ENCODE measurements around the gene BNIP3. TPM values are rescaled to one million over a fixed set of nuclear protein-coding genes. Genes with fewer than 3 reads are reported as not detected.

BNIP3 gene
- total and polyA plus RNA-seq, 2 donors (not counting 3 experiments of a cell fraction or from before 2014, with no cell fraction given), result 51.4 to 53.3 TPM

- peaks cover 3 to 22% of the 10 kb centered on the region in 2 experiments for H3K36me3 ChIP-seq (ENCODE audit: control insufficient read depth in 2 of 2, extremely low read depth in 1 of 2, insufficient read depth in 2 of 2, low read length in 2 of 2)
- no peak overlapping the region for H3K4me3 ChIP-seq (replicated peaks in 1 of 3; ENCODE audit: insufficient read depth in 1 of 3, low read depth in 1 of 3, low read length in 3 of 3)
- H3K9ac ChIP-seq (replicated peaks; ENCODE audit: extremely low read depth, insufficient read depth, low read length), result no peak overlapping the region
- DNase-seq (ENCODE audit: low read depth, low spot score) (no peak), FAIRE-seq (no peak)
- dilution Hi-C loops (cut with MboI; ENCODE audit: extremely low pct_ligation_motif_present, low sequenced_read_pairs) (no loop called here), intact Hi-C loops (cut with micrococcal nuclease) (no loop called here)
- no peaks in the 10 kb centered on the region for H3K27me3 ChIP-seq (ENCODE audit: control insufficient read depth in 2 of 2, insufficient read depth in 2 of 2, low read length in 2 of 2)
- TF ChIP-seq, protein P1, sequence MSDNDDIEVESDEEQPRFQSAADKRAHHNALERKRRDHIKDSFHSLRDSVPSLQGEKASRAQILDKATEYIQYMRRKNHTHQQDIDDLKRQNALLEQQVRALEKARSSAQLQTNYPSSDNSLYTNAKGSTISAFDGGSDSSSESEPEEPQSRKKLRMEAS (IDR thresholded peaks at IDR 0.05; ENCODE audit: insufficient read depth, insufficient read length), result no peak
- no peak for TF ChIP-seq GATA2 (IDR thresholded peaks at IDR 0.05; ENCODE audit: insufficient read depth, insufficient read length, low read depth, low read length)
- TF ChIP-seq, protein P2, sequence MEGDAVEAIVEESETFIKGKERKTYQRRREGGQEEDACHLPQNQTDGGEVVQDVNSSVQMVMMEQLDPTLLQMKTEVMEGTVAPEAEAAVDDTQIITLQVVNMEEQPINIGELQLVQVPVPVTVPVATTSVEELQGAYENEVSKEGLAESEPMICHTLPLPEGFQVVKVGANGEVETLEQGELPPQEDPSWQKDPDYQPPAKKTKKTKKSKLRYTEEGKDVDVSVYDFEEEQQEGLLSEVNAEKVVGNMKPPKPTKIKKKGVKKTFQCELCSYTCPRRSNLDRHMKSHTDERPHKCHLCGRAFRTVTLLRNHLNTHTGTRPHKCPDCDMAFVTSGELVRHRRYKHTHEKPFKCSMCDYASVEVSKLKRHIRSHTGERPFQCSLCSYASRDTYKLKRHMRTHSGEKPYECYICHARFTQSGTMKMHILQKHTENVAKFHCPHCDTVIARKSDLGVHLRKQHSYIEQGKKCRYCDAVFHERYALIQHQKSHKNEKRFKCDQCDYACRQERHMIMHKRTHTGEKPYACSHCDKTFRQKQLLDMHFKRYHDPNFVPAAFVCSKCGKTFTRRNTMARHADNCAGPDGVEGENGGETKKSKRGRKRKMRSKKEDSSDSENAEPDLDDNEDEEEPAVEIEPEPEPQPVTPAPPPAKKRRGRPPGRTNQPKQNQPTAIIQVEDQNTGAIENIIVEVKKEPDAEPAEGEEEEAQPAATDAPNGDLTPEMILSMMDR (IDR thresholded peaks at IDR 0.05; ENCODE audit: extremely low read depth in 1 of 2, insufficient read depth in 1 of 2, low read depth in 1 of 2, low read length in 2 of 2), result no peak
- H3K27ac ChIP-seq (ENCODE audit: insufficient read depth, low read depth, low read length), result no peak overlapping the region
- no peaks in the 10 kb centered on the region for H4K20me1 ChIP-seq (replicated peaks; ENCODE audit: control insufficient read depth, extremely low read depth, insufficient read depth, low read length)
- H3K4me1 ChIP-seq (ENCODE audit: control insufficient read depth, extremely low read depth, insufficient read depth, low read length), result no peaks in the 10 kb centered on the region
- H3K79me2 ChIP-seq (ENCODE audit: control insufficient read depth, insufficient read depth, low read length), result no peaks in the 10 kb centered on the region
- no peaks in the 10 kb centered on the region for H3K9me3 ChIP-seq (replicated peaks; ENCODE audit: control insufficient read depth, insufficient read depth, low read length)
- BruUV-seq (replicated peaks), result no TSS peak
- no peak overlapping the region for H2AFZ ChIP-seq (ENCODE audit: low read depth, low read length)
- H3K4me2 ChIP-seq (ENCODE audit: insufficient read depth, low read length), result no peak overlapping the region
- H3K9me1 ChIP-seq (replicated peaks; ENCODE audit: control insufficient read depth, extremely low read depth, insufficient read depth, low read length), result no peaks in the 10 kb centered on the region
- POLR2A ChIA-PET, result no interaction called here
- CTCF ChIA-PET, result no interaction called here
Observed at GRCh38 chr10:131964298-131964697, 17.4 kb downstream of the BNIP3 start.

DNA sequence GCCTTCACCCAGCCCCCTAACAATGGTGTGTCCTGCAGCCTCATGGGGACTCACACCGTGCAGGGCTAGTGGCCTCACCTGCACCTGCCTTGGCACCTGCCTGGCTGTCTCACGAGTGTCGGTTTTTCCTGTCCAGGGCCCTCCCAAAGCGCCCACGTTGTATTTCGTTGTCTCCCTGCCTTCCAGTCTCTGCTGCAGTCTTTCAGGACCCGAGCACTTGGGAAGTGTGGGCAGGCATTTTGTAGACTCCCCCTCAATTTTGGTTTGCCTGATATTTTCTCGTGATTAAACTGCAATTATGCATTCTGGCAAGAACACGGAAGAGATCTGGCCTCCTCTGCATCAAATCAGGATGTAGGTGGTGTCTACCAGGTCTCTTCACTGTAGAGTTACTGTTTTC is 17.9 kb downstream of the BNIP3 start:
- Histone ChIP-seq H3K9ac (replicated peaks; ENCODE audit: extremely low read depth, insufficient read depth, low read length) (no peak overlapping the region), H3K27ac (ENCODE audit: insufficient read depth, low read depth, low read length) (no peak overlapping the region), H3K27me3 (ENCODE audit: control insufficient read depth in 2 of 2, insufficient read depth in 2 of 2, low read length in 2 of 2) (no peaks in the 10 kb centered on the region), H4K20me1 (replicated peaks; ENCODE audit: control insufficient read depth, extremely low read depth, insufficient read depth, low read length) (no peaks in the 10 kb centered on the region), H3K4me1 (ENCODE audit: control insufficient read depth, extremely low read depth, insufficient read depth, low read length) (no peaks in the 10 kb centered on the region), H3K79me2 (ENCODE audit: control insufficient read depth, insufficient read depth, low read length) (no peaks in the 10 kb centered on the region), H3K9me1 (replicated peaks; ENCODE audit: control insufficient read depth, extremely low read depth, insufficient read depth, low read length) (no peaks in the 10 kb centered on the region), H3K4me2 (ENCODE audit: insufficient read depth, low read length) (no peak overlapping the region), H2AFZ (ENCODE audit: low read depth, low read length) (no peak overlapping the region), H3K9me3 (replicated peaks; ENCODE audit: control insufficient read depth, insufficient read depth, low read length) (no peaks in the 10 kb centered on the region), H3K36me3 (ENCODE audit: control insufficient read depth in 2 of 2, extremely low read depth in 1 of 2, insufficient read depth in 2 of 2, low read length in 2 of 2) (peaks cover 3 to 18% of the 10 kb centered on the region in 2 experiments), H3K4me3 (replicated peaks in 1 of 3; ENCODE audit: insufficient read depth in 1 of 3, low read depth in 1 of 3, low read length in 3 of 3) (no peak overlapping the region)
- intact Hi-C loops (cut with micrococcal nuclease) (no loop called here), dilution Hi-C loops (cut with MboI; ENCODE audit: extremely low pct_ligation_motif_present, low sequenced_read_pairs) (no loop called here)
- DNase-seq (ENCODE audit: low read depth, low spot score) (no peak), FAIRE-seq (no peak)
- TF ChIP-seq GATA2 (IDR thresholded peaks at IDR 0.05; ENCODE audit: insufficient read depth, insufficient read length, low read depth, low read length) (no peak), FOS (IDR thresholded peaks at IDR 0.05; ENCODE audit: borderline replicate concordance, insufficient read depth, low read length) (no peak), POLR2AphosphoS5 (IDR thresholded peaks at IDR 0.05; ENCODE audit: insufficient read depth, low read depth, low read length) (no peak), POLR2A (IDR thresholded peaks at IDR 0.05; ENCODE audit: low read depth, low read length) (no peak), EZH2 (IDR thresholded peaks at IDR 0.05; ENCODE audit: borderline replicate concordance, low read depth, low read length, severe bottlenecking) (no peak), JUN (IDR thresholded peaks at IDR 0.05; ENCODE audit: borderline replicate concordance, insufficient read depth, insufficient read length, low read depth) (no peak), MYC (IDR thresholded peaks at IDR 0.05; ENCODE audit: low read depth, low read length) (no peak)
- TF ChIP-seq, protein P2 (IDR thresholded peaks at IDR 0.05; ENCODE audit: extremely low read depth in 1 of 2, insufficient read depth in 1 of 2, low read depth in 1 of 2, low read length in 2 of 2), result no peak
- TF ChIP-seq, protein P1 (IDR thresholded peaks at IDR 0.05; ENCODE audit: insufficient read depth, insufficient read length), result no peak
- ChIA-PET POLR2A (no interaction called here), CTCF (no interaction called here)
- BruUV-seq (replicated peaks), result no TSS peak

Measured in endothelial cell of umbilical vein (primary cell).